ENCODE data around the gene AOAH.

AOAH gene

GRCh38 chr7:36597090-36597773 is 127.1 kb downstream of the AOAH start:
- no peak overlapping the region for H3K27ac ChIP-seq (ENCODE audit: low read depth, low read length)

DNA sequence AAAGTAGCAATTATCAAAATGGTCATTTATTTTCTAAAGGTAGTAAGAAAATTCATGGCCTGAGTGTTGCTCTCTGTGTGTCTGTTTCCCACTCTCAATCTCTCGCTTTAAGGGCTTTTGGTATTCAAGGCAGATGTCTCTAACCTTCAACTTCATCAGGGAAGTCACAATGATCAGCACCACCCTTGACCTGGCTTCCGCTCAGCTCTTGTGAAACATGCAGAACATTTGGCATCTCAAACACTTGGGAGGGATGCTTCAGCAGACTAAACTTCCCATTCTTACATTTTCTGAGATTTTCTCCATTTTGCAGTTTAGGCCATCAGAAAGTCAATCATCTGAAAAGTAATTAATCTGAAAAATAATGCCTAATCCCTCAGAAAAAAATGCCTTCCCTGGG is 129.8 kb downstream of the AOAH start:
- H3K27ac ChIP-seq (ENCODE audit: low read depth, low read length) = no peak overlapping the region
- H3K27me3 ChIP-seq (ENCODE audit: insufficient read depth, low read length) = no peaks in the 10 kb centered on the region
- H3K4me1 ChIP-seq (ENCODE audit: insufficient read depth, low read length) = peaks cover 4% of the 10 kb centered on the region; the same call in 1 of the 2 replicates
- no peaks in the 10 kb centered on the region for H3K9me3 ChIP-seq (ENCODE audit: insufficient read depth, low read depth, low read length)
- 91% methylated on average over 2 of the region's 2 CpGs for WGBS
- no peaks in the 10 kb centered on the region for H3K36me3 ChIP-seq (ENCODE audit: insufficient read depth, low read length)
- H3K4me3 ChIP-seq (ENCODE audit: low read length) = no peak overlapping the region
- H3K9ac ChIP-seq (ENCODE audit: low read depth, low read length) = no peak overlapping the region

More at GRCh38 chr7:36597090-36597773, 127.1 kb downstream of the AOAH start:
- 91% methylated on average over 5 of the region's 7 CpGs for WGBS
- Histone ChIP-seq H3K4me1 (ENCODE audit: insufficient read depth, low read length) (peaks cover 4% of the 10 kb centered on the region), H3K9me3 (ENCODE audit: insufficient read depth, low read depth, low read length) (no peaks in the 10 kb centered on the region), H3K36me3 (ENCODE audit: insufficient read depth, low read length) (no peaks in the 10 kb centered on the region), H3K4me3 (ENCODE audit: low read length) (no peak overlapping the region), H3K9ac (ENCODE audit: low read depth, low read length) (no peak overlapping the region), H3K27me3 (ENCODE audit: insufficient read depth, low read length) (no peaks in the 10 kb centered on the region)

DNA sequence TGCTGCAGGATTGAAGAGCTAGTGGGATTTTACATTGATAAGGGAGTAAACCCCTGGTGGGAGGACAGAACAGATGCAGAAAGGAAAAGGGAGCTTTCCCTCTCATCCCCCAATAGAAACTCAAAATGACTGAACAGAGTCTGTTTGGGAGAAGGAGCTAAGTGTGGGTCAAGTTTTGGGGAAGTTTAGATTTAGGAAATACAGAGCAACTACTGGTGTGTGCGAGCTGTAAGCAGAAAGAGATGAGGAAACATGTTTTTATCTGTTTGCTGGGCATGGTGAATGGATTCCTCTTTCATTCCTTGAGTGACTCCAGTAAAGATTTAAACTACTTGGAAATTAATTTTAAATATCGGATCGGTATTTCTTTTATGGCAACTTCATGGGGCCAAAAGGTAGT is 132.7 kb downstream of the AOAH start:
- H3K9ac ChIP-seq (ENCODE audit: low read depth, low read length) = no peak overlapping the region
- H3K4me1 ChIP-seq (ENCODE audit: insufficient read depth, low read length) = peaks cover 4% of the 10 kb centered on the region; the same call in 1 of the 2 replicates
- no peaks in the 10 kb centered on the region for H3K36me3 ChIP-seq (ENCODE audit: insufficient read depth, low read length)
- H3K9me3 ChIP-seq (ENCODE audit: insufficient read depth, low read depth, low read length) = no peaks in the 10 kb centered on the region
- no peak overlapping the region for H3K27ac ChIP-seq (ENCODE audit: low read depth, low read length)
- 95% methylated on average over 3 of the region's 3 CpGs for WGBS
- no peak overlapping the region for H3K4me3 ChIP-seq (ENCODE audit: low read length)
- no peaks in the 10 kb centered on the region for H3K27me3 ChIP-seq (ENCODE audit: insufficient read depth, low read length)

DNA sequence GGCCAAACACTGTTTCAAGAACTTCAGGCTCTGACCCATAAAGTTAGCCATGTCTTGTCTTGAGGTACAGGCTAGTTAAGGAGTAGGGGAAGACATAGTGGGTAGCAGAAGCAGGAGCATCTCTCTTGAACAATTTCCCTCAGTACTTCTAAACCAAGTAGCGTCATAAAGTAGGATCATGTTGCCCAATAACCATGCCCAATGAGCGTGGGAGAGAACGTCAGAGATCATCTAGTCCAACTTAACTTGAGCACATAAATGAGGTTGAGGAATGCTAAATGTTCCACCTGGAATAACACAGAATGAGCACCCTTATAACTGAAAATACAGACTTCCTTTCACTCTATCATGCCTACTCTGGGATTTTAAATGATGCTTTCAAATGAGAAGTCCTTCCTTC is 134.9 kb downstream of the AOAH start:
- Histone ChIP-seq H3K27me3 (ENCODE audit: insufficient read depth, low read length) (no peaks in the 10 kb centered on the region), H3K9me3 (ENCODE audit: insufficient read depth, low read depth, low read length) (no peaks in the 10 kb centered on the region), H3K27ac (ENCODE audit: low read depth, low read length) (no peak overlapping the region), H3K9ac (ENCODE audit: low read depth, low read length) (no peak overlapping the region), H3K4me3 (ENCODE audit: low read length) (no peak overlapping the region), H3K36me3 (ENCODE audit: insufficient read depth, low read length) (no peaks in the 10 kb centered on the region), H3K4me1 (ENCODE audit: insufficient read depth, low read length) (no peaks in the 10 kb centered on the region)
- 96% methylated on average over 3 of the region's 3 CpGs for WGBS

GRCh38 chr7:36583318-36583717 is 141.0 kb downstream of the AOAH start:
- no peak overlapping the region for H3K4me3 ChIP-seq (ENCODE audit: low read length)
- no peaks in the 10 kb centered on the region for H3K4me1 ChIP-seq (ENCODE audit: insufficient read depth, low read length)
- no peaks in the 10 kb centered on the region for H3K27me3 ChIP-seq (ENCODE audit: insufficient read depth, low read length)
- no peaks in the 10 kb centered on the region for H3K9me3 ChIP-seq (ENCODE audit: insufficient read depth, low read depth, low read length)
- 87% methylated on average over 1 of the region's 1 CpG for WGBS
- H3K9ac ChIP-seq (ENCODE audit: low read depth, low read length) = no peak overlapping the region
- no peaks in the 10 kb centered on the region for H3K36me3 ChIP-seq (ENCODE audit: insufficient read depth, low read length)
- no peak overlapping the region for H3K27ac ChIP-seq (ENCODE audit: low read depth, low read length)

- Histone ChIP-seq H3K27me3 (ENCODE audit: insufficient read depth, low read length) (no peaks in the 10 kb centered on the region), H3K4me3 (ENCODE audit: low read length) (no peak overlapping the region), H3K4me1 (ENCODE audit: insufficient read depth, low read length) (peaks cover 5% of the 10 kb centered on the region), H3K9me3 (ENCODE audit: insufficient read depth, low read depth, low read length) (peaks cover 18% of the 10 kb centered on the region), H3K36me3 (ENCODE audit: insufficient read depth, low read length) (no peaks in the 10 kb centered on the region), H3K9ac (ENCODE audit: low read depth, low read length) (no peak overlapping the region), H3K27ac (ENCODE audit: low read depth, low read length) (no peak overlapping the region)
- 94% methylated on average over 5 of the region's 5 CpGs for WGBS
Measured at GRCh38 chr7:36575832-36576231, 148.5 kb downstream of the AOAH start.

DNA sequence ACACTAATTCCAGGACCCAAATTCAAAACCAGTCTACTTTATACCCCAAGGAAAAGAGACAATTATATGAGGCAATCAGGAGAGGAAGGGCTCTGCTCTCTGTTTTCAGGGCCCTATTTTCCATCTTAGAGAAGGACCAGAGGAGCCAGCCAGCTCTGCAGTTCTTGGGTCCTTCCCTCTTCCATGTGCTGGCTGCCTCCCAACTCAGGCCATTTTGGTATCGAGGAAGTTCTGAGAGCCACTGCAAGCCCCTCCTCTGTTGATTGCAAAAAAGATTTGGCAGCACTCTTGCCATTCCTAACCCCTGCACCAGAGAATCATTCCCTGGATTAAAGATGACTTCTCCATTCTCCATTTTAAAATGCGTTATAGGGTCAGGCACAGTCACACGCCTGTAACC is 151.2 kb downstream of the AOAH start:
- Histone ChIP-seq H3K27ac (ENCODE audit: low read depth, low read length) (no peak overlapping the region), H3K9me3 (ENCODE audit: insufficient read depth, low read depth, low read length) (peaks cover 18% of the 10 kb centered on the region), H3K4me1 (ENCODE audit: insufficient read depth, low read length) (peaks cover 13% of the 10 kb centered on the region), H3K4me3 (ENCODE audit: low read length) (no peak overlapping the region), H3K9ac (ENCODE audit: low read depth, low read length) (no peak overlapping the region), H3K27me3 (ENCODE audit: insufficient read depth, low read length) (no peaks in the 10 kb centered on the region), H3K36me3 (ENCODE audit: insufficient read depth, low read length) (no peaks in the 10 kb centered on the region)
- WGBS = 98% methylated on average over 3 of the region's 3 CpGs

- 0% methylated on average over 1 of the region's 1 CpG for WGBS
- Histone ChIP-seq H3K27ac (ENCODE audit: low read depth, low read length) (no peak overlapping the region), H3K27me3 (ENCODE audit: insufficient read depth, low read length) (no peaks in the 10 kb centered on the region), H3K9me3 (ENCODE audit: insufficient read depth, low read depth, low read length) (peaks cover under 1% of the 10 kb centered on the region; the same call in 1 of the 2 replicates), H3K36me3 (ENCODE audit: insufficient read depth, low read length) (no peaks in the 10 kb centered on the region), H3K4me3 (ENCODE audit: low read length) (no peak overlapping the region), H3K4me1 (ENCODE audit: insufficient read depth, low read length) (peaks cover 21% of the 10 kb centered on the region), H3K9ac (ENCODE audit: low read depth, low read length) (no peak overlapping the region)
Measured at GRCh38 chr7:36571190-36571560, 153.1 kb downstream of the AOAH start.

DNA sequence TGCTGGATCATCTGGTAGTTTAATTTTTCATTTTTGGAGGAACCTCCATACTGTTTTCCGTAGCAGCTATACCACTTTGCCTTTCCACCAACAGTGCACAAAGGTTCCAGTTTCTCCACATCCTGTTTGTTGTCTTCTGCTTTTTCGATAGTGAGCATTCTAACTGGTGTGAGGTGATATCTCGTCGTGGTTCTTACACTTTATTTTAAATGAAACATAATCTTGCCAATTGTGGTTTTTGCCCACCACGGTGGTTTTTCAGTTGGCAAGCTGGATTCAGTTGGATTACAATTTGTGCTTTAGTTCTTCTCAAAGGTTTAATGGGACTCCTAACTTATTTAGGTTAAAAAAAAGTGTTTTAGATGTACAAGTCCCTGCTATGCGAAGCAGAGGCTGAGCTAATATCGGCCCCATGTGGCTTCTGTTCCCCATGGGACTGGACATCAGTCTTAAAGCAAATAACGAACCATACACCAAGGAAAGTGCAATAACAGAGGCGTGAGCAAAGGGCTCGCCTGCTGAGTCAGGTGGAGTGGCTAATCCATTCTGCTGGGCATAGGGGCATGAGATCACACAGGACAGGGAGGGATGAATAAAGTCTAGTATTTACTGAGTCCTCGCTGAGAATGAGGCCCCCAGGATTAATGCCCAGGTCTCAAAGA is 153.6 kb downstream of the AOAH start:
- H3K4me1 ChIP-seq (ENCODE audit: insufficient read depth, low read length) = peaks cover 21% of the 10 kb centered on the region
- WGBS = 96% methylated on average over 11 of the region's 11 CpGs
- H3K27me3 ChIP-seq (ENCODE audit: insufficient read depth, low read length) = no peaks in the 10 kb centered on the region
- no peak overlapping the region for H3K9ac ChIP-seq (ENCODE audit: low read depth, low read length)
- H3K9me3 ChIP-seq (ENCODE audit: insufficient read depth, low read depth, low read length) = no peaks in the 10 kb centered on the region; the same call in 1 of the 2 replicates
- no peak overlapping the region for H3K27ac ChIP-seq (ENCODE audit: low read depth, low read length)
- H3K36me3 ChIP-seq (ENCODE audit: insufficient read depth, low read length) = no peaks in the 10 kb centered on the region
- no peak overlapping the region for H3K4me3 ChIP-seq (ENCODE audit: low read length)

- Histone ChIP-seq H3K36me3 (ENCODE audit: insufficient read depth, low read length) (no peaks in the 10 kb centered on the region), H3K9me3 (ENCODE audit: insufficient read depth, low read depth, low read length) (no peaks in the 10 kb centered on the region; the same call in 1 of the 2 replicates), H3K4me3 (ENCODE audit: low read length) (no peak overlapping the region), H3K4me1 (ENCODE audit: insufficient read depth, low read length) (peaks cover 27% of the 10 kb centered on the region), H3K9ac (ENCODE audit: low read depth, low read length) (0 out of 2 replicates have a peak overlapping the region, but pooled peaks have one; percentile 29), H3K27me3 (ENCODE audit: insufficient read depth, low read length) (no peaks in the 10 kb centered on the region), H3K27ac (ENCODE audit: low read depth, low read length) (peak overlapping the region; percentile 64)
- 54% methylated on average over 1 of the region's 1 CpG for WGBS
Measured at GRCh38 chr7:36568452-36568849, 155.8 kb downstream of the AOAH start.

DNA sequence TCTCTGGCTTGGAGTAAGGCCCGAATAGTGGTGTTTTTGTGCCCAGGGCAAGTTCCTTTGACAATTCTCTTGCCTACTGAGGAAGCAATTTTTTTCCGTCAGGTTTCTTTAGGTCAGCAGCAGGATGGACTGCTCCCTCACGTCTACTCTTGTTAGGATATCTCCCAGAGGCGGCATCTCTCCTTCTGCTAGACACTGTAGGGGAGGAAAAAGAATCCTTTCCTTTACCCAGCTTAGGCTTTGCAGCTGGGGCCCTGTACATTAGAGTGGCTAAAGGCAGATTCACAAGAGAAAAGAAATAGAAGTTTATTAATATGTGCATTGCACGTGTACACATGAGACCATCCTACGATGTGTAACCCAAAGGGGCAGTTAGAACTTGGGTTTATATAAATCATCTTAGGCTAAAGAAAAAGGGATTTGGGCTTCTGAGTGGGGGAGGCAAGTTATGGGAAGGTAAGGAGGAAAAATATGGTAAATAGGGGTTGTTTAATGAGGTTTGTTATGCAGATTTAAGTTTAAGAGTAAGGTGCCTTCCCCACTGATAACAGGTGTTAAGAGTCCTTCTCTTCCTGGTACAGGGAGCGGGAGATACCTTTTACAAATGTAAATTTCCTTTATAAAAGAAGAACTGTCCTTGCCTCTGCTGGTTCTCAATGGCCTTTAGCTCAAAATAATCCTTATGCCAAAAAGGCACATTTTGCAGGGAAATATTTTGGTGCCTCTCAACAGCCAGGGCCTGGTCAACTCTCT is 156.4 kb downstream of the AOAH start:
- Histone ChIP-seq H3K4me3 (ENCODE audit: low read length) (no peak overlapping the region), H3K9me3 (ENCODE audit: insufficient read depth, low read depth, low read length) (no peaks in the 10 kb centered on the region; the same call in 1 of the 2 replicates), H3K36me3 (ENCODE audit: insufficient read depth, low read length) (no peaks in the 10 kb centered on the region), H3K9ac (ENCODE audit: low read depth, low read length) (0 out of 2 replicates have a peak overlapping the region, but pooled peaks have one; percentile 29), H3K27ac (ENCODE audit: low read depth, low read length) (peak overlapping the region; percentile 64; the same call in 1 of the 2 replicates), H3K27me3 (ENCODE audit: insufficient read depth, low read length) (no peaks in the 10 kb centered on the region), H3K4me1 (ENCODE audit: insufficient read depth, low read length) (peaks cover 27% of the 10 kb centered on the region)
- 83% methylated on average over 6 of the region's 7 CpGs for WGBS

Data from HUES64 (cell line).